ENCODE measurements around the gene CAMSAP1. TPM values are rescaled to one million over a fixed set of nuclear protein-coding genes. Genes with fewer than 3 reads are reported as not detected.
A peak's percentile ranks its signal among the peaks of the same experiment; 100 is the strongest.

CAMSAP1 gene
- polyA plus RNA-seq, 3 donors = 0.71 to 9.0 (median 0.75) TPM

DNA sequence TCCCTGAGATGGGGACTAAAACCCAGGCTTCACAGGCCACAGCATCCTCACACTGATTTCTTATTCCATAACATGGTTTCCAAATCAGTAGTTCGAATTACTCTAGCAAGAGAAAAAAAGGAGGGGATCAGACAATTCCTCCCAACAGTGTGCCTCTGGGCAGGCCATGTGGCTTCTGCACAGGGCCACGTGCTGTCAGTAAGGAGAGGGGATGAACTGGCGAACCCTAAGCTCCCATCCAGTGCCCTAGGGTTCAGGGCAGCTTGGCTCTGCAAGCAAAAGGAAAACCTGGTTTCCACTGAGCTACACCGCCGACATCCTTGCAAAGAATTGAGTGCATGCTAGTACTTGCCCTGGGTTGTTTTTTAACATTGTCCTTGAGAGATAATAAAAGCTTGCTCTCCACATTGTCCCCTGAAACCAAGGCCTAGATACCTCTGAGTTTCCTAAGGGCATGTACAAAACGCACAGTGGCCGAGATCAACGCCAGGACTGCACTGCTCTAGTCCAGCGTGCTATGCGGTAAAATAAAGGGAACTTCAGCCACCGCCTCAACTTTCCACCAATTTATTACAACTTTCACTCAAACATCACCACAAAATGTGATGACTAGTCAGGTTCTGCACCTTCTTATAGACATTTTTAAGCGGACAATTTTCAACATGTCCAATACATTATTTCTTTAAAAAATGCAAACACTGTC is 4.5 kb downstream of the CAMSAP1 start:
- Histone ChIP-seq H3K79me2 (ENCODE audit: insufficient read depth, low read length) (peaks cover 83% of the 10 kb centered on the region), H3K27me3 (ENCODE audit: control insufficient read depth in 2 of 2, insufficient read depth in 2 of 2, low read length in 2 of 2) (no peaks in the 10 kb centered on the region), H3K9me3 (replicated peaks in 1 of 2; ENCODE audit: control insufficient read depth in 1 of 2, insufficient read depth in 1 of 2, low read length in 2 of 2) (no peaks in the 10 kb centered on the region), H3K4me2 (replicated peaks; ENCODE audit: extremely low read depth, low read length, poor library complexity, severe bottlenecking) (no peak overlapping the region), H3K36me3 (replicated peaks in 1 of 2; ENCODE audit: control insufficient read depth in 1 of 2, insufficient read depth in 2 of 2, low read length in 2 of 2) (no peaks in the 10 kb centered on the region), H4K20me1 (ENCODE audit: insufficient read depth, low read length) (peaks cover 84% of the 10 kb centered on the region), H3K27ac (ENCODE audit: low read depth in 1 of 2, low read length in 2 of 2) (no peak overlapping the region), H2AFZ (ENCODE audit: insufficient read depth, low read depth, low read length, poor library complexity, severe bottlenecking) (no peak overlapping the region), H3K4me3 (replicated peaks in 1 of 3; ENCODE audit: low read depth in 2 of 3, low read length in 3 of 3) (no peak overlapping the region), H3K4me1 (ENCODE audit: control insufficient read depth in 1 of 2, insufficient read depth in 2 of 2, low read length in 2 of 2) (peaks cover 24 to 37% of the 10 kb centered on the region in 2 donors), H3K9ac (ENCODE audit: insufficient read depth, low read length, poor library complexity, severe bottlenecking) (no peak overlapping the region)
- Mint-ChIP-seq H3K27ac (peak overlapping the region in 2 of 7 donors; percentile 12 to 36), H3K27me3 (ENCODE audit: low read depth in 3 of 3) (no peaks in the 10 kb centered on the region), H3K36me3 (peaks cover 26 to 28% of the 10 kb centered on the region in 2 donors), H3K9me3 (no peaks in the 10 kb centered on the region), H3K4me1 (peaks cover 37% of the 10 kb centered on the region), H3K4me3 (no peak overlapping the region)
- intact Hi-C loops (cut with micrococcal nuclease) = loop anchor here in 1 of 2 donors (10.0 kb wide), 1 partner anchor 342 kb away; the partner anchor contains the start of gene QSOX2
- WGBS (ENCODE audit: insufficient coverage) = 64% methylated on average over 9 of the region's 12 CpGs
- no peak for DNase-seq
- TF ChIP-seq, protein P1, sequence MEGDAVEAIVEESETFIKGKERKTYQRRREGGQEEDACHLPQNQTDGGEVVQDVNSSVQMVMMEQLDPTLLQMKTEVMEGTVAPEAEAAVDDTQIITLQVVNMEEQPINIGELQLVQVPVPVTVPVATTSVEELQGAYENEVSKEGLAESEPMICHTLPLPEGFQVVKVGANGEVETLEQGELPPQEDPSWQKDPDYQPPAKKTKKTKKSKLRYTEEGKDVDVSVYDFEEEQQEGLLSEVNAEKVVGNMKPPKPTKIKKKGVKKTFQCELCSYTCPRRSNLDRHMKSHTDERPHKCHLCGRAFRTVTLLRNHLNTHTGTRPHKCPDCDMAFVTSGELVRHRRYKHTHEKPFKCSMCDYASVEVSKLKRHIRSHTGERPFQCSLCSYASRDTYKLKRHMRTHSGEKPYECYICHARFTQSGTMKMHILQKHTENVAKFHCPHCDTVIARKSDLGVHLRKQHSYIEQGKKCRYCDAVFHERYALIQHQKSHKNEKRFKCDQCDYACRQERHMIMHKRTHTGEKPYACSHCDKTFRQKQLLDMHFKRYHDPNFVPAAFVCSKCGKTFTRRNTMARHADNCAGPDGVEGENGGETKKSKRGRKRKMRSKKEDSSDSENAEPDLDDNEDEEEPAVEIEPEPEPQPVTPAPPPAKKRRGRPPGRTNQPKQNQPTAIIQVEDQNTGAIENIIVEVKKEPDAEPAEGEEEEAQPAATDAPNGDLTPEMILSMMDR (IDR thresholded peaks at IDR 0.05) = no peak

- H3K4me2 ChIP-seq (replicated peaks; ENCODE audit: extremely low read depth, low read length, poor library complexity, severe bottlenecking) = no peak overlapping the region
- no peak for DNase-seq
- peaks cover 93% of the 10 kb centered on the region for H3K79me2 ChIP-seq (ENCODE audit: insufficient read depth, low read length)
- no peaks in the 10 kb centered on the region for H3K9me3 Mint-ChIP-seq
- peaks cover 94% of the 10 kb centered on the region for H4K20me1 ChIP-seq (ENCODE audit: insufficient read depth, low read length)
- H3K27ac Mint-ChIP-seq = peak overlapping the region in 1 of 7 donors; percentile 44
- no peaks in the 10 kb centered on the region for H3K27me3 ChIP-seq (ENCODE audit: control insufficient read depth in 2 of 2, insufficient read depth in 2 of 2, low read length in 2 of 2)
- no peak overlapping the region for H3K27ac ChIP-seq (ENCODE audit: low read depth in 1 of 2, low read length in 2 of 2)
- no peak overlapping the region for H3K4me3 Mint-ChIP-seq
- intact Hi-C loops (cut with micrococcal nuclease) = loop anchor here in 1 of 2 donors (10.0 kb wide), 1 partner anchor 343 kb away; the partner anchor contains the start of gene QSOX2
- whole genome bisulfite sequencing (ENCODE audit: insufficient coverage) = 100% methylated on average over 2 of the region's 2 CpGs
- no peak overlapping the region for H3K9ac ChIP-seq (ENCODE audit: insufficient read depth, low read length, poor library complexity, severe bottlenecking)
- H3K4me1 ChIP-seq (ENCODE audit: control insufficient read depth in 1 of 2, insufficient read depth in 2 of 2, low read length in 2 of 2) = peaks cover 24 to 37% of the 10 kb centered on the region in 2 donors
- peaks cover 29 to 34% of the 10 kb centered on the region in 2 donors for H3K36me3 Mint-ChIP-seq
- H3K9me3 ChIP-seq (replicated peaks in 1 of 2; ENCODE audit: control insufficient read depth in 1 of 2, insufficient read depth in 1 of 2, low read length in 2 of 2) = no peaks in the 10 kb centered on the region
- no peaks in the 10 kb centered on the region for H3K27me3 Mint-ChIP-seq (ENCODE audit: low read depth in 3 of 3)
- TF ChIP-seq, protein P1 (IDR thresholded peaks at IDR 0.05) = no peak
- H3K36me3 ChIP-seq (replicated peaks in 1 of 2; ENCODE audit: control insufficient read depth in 1 of 2, insufficient read depth in 2 of 2, low read length in 2 of 2) = no peaks in the 10 kb centered on the region
- H3K4me3 ChIP-seq (replicated peaks in 1 of 3; ENCODE audit: low read depth in 2 of 3, low read length in 3 of 3) = no peak overlapping the region
- peaks cover 37% of the 10 kb centered on the region for H3K4me1 Mint-ChIP-seq
- H2AFZ ChIP-seq (ENCODE audit: insufficient read depth, low read depth, low read length, poor library complexity, severe bottlenecking) = no peak overlapping the region
Measured at GRCh38 chr9:135901826-135902225, 5.5 kb downstream of the CAMSAP1 start.

Measured in CD14-positive monocyte (primary cell).